HepG2 (cell line): ENCODE measurements around the gene IL17RC. TPM values are rescaled to one million over a fixed set of nuclear protein-coding genes. Genes with fewer than 3 reads are reported as not detected.

Experiments
- AHR ChIP-seq: IDR thresholded peaks from 2 replicates; pipeline ENCODE4 v1.6.1; 2018; ENCODE audit warnings: missing genetic modification reagents, missing compliant biosample characterization
- CAMTA2 ChIP-seq: sonication (generic); formaldehyde crosslinking; IDR thresholded peaks from 2 replicates; pipeline ENCODE4 v1.4.0; 2020; ENCODE audit warnings: mild to moderate bottlenecking, missing genetic modification reagents, borderline replicate concordance
- CBX1 ChIP-seq: IDR thresholded peaks from one replicate; pipeline ENCODE4 v1.6.1; 2016; ENCODE audit warnings: antibody characterized with exemption, low read depth
- DPF2 ChIP-seq: sonication (generic); formaldehyde crosslinking; IDR thresholded peaks from 2 replicates; pipeline ENCODE4 v1.4.0; 2020; ENCODE audit warnings: mild to moderate bottlenecking, low read depth, missing genetic modification reagents, borderline replicate concordance
- FOXP1 ChIP-seq, 2 experiments: fragments of 450-650 bp in 1 of 2; IDR thresholded peaks; 2 replicates each; pipeline ENCODE4 v1.6.1; 2017 to 2018; ENCODE audit warnings: antibody characterized with exemption in 1 of 2
- GPBP1L1 ChIP-seq: sonication (generic); formaldehyde crosslinking; IDR thresholded peaks from 2 replicates; pipeline ENCODE4 v1.5.0; 2020; ENCODE audit warnings: mild to moderate bottlenecking, missing genetic modification reagents
- HMG20A ChIP-seq: IDR thresholded peaks from 2 replicates; pipeline ENCODE4 v1.6.1; 2016; ENCODE audit warnings: borderline replicate concordance
- HOXA5 ChIP-seq: sonication (generic); formaldehyde crosslinking; IDR thresholded peaks from 2 replicates; pipeline ENCODE4 v1.4.0; 2020; ENCODE audit warnings: missing genetic modification reagents
- MLX ChIP-seq: IDR thresholded peaks from 2 replicates; pipeline ENCODE4 v1.6.1; 2016
- NCOA2 ChIP-seq: sonication (generic); formaldehyde crosslinking; IDR thresholded peaks from 2 replicates; pipeline ENCODE4 v1.8.0; 2022; ENCODE audit warnings: inconsistent platforms
- NPAS2 ChIP-seq: sonication (generic); formaldehyde crosslinking; IDR thresholded peaks from 2 replicates; pipeline ENCODE4 v1.8.0; 2022; ENCODE audit warnings: mild to moderate bottlenecking, missing genetic modification reagents, borderline replicate concordance
- RBM22 ChIP-seq: fragments of 200-400 bp; formaldehyde crosslinking; optimal IDR thresholded peaks from 2 replicates; pipeline ENCODE3; 2017; ENCODE audit warnings: mild to moderate bottlenecking, low read length, moderate library complexity
- SOX13 ChIP-seq, 3 experiments: fragments of 450-650 bp in 1 of 3; sonication (generic) in 1 of 3; formaldehyde crosslinking in 1 of 3; IDR thresholded peaks in 2 of 3; conservative IDR thresholded peaks in 1 of 3; 2 replicates each; pipeline versions ENCODE4 v1.5.0 to v1.6.1; 2016 to 2020; ENCODE audit warnings: antibody characterized with exemption in 1 of 3, mild to moderate bottlenecking in 1 of 3, missing compliant biosample characterization in 1 of 3, missing genetic modification reagents in 1 of 3, moderate library complexity in 1 of 3
- SRY ChIP-seq: sonication (generic); formaldehyde crosslinking; IDR thresholded peaks from 2 replicates; pipeline ENCODE4 v1.8.0; 2022; ENCODE audit warnings: mild to moderate bottlenecking, missing genetic modification reagents
- ZFP36L2 ChIP-seq: sonication (generic); formaldehyde crosslinking; IDR thresholded peaks from 2 replicates; pipeline ENCODE4 v1.4.0; 2020; ENCODE audit warnings: missing genetic modification reagents
- ZNF292 ChIP-seq: sonication (generic); formaldehyde crosslinking; IDR thresholded peaks from 2 replicates; pipeline ENCODE4 v1.8.1; 2022; ENCODE audit warnings: mild to moderate bottlenecking, low read depth, missing genetic modification reagents, borderline replicate concordance
- ZNF343 ChIP-seq: sonication (generic); formaldehyde crosslinking; IDR thresholded peaks from 2 replicates; pipeline ENCODE4 v1.4.0; 2020; ENCODE audit warnings: mild to moderate bottlenecking, missing genetic modification reagents
- ZNF460 ChIP-seq: sonication (generic); formaldehyde crosslinking; IDR thresholded peaks from 2 replicates; pipeline ENCODE4 v1.5.1; 2020; ENCODE audit warnings: missing genetic modification reagents, mild to moderate bottlenecking, borderline replicate concordance
- ZNF615 ChIP-seq: sonication (generic); formaldehyde crosslinking; IDR thresholded peaks from 2 replicates; pipeline ENCODE4 v1.5.0; 2020; ENCODE audit warnings: mild to moderate bottlenecking, missing genetic modification reagents, borderline replicate concordance
- ZNF713 ChIP-seq: sonication (generic); formaldehyde crosslinking; IDR thresholded peaks from 2 replicates; pipeline ENCODE4 v1.4.0; 2020; ENCODE audit warnings: mild to moderate bottlenecking, missing genetic modification reagents
- ZNF788 ChIP-seq: sonication (generic); formaldehyde crosslinking; IDR thresholded peaks from 2 replicates; pipeline ENCODE4 v1.5.0; 2020; ENCODE audit warnings: mild to moderate bottlenecking, missing genetic modification reagents, borderline replicate concordance
- polyA plus RNA-seq, 8 experiments: library from polyadenylated mRNA; depleted of rRNA in 3 of 8; stranded (reverse) in 7 of 8; unstranded in 1 of 8; fragments of >200 nt; fragmentation: Illumina TruSeq in 4 of 8; extraction: Trizol in 4 of 8; gene quantifications; 2 replicates each; pipeline versions ENCODE4 v1.2.1 to v1.2.3, GENCODE V29; 2011 to 2016; ENCODE audit warnings: low read depth in 4 of 8, missing spikeins in 1 of 8, mixed read lengths in 1 of 8; ENCODE audit not compliant: insufficient read depth in 1 of 8
- total RNA-seq, 5 experiments: library from RNA; depleted of rRNA; stranded (reverse); fragments of >200 nt; fragmentation: Illumina TruSeq; extraction: Trizol; gene quantifications; 2 replicates each; pipeline ENCODE4 v1.2.3, GENCODE V29; 2016; ENCODE audit warnings: low read depth in 1 of 5
- TF ChIP-seq, protein P1 (sequence below): sonication (generic); formaldehyde crosslinking; IDR thresholded peaks from 2 replicates; pipeline ENCODE4 v1.8.1; 2022; ENCODE audit warnings: low read depth, mild to moderate bottlenecking, missing genetic modification reagents
- TF ChIP-seq, protein P2 (sequence below): sonication (generic); formaldehyde crosslinking; IDR thresholded peaks from 2 replicates; pipeline ENCODE4 v1.9.0; 2021; ENCODE audit warnings: missing genetic modification reagents, borderline replicate concordance

The IL17RC gene
- total and polyA plus RNA-seq, 2 of the 13 experiments (the other 11 are each of a cell fraction or from before 2014, with no cell fraction given) = 20.7 to 24.0 TPM

GRCh38 chr3:9890249-9891071 is 26.4 kb upstream of the IL17RC start, which contains the start of gene JAGN1 (continued):
- TF ChIP-seq CBX1 (no peak), FOXP1 (IDR thresholded peaks at IDR 0.05) (no peak), FOXP1 (CRISPR knock-in tag; IDR thresholded peaks at IDR 0.05) (no peak; the same call in 1 of the 2 replicates), AHR (CRISPR knock-in tag) (peak; percentile 51; the same call in 1 of the 2 replicates), HMG20A (CRISPR knock-in tag) (0 out of 2 replicates have a peak, but pooled peaks have one; percentile 15), CAMTA2 (0 out of 2 replicates have a peak, but pooled peaks have one; percentile 43), ZNF788 (peak; percentile 86; the same call in 1 of the 2 replicates), ZNF713 (CRISPR knock-in tag) (0 out of 2 replicates have a peak, but pooled peaks have one; percentile 52), RBM22 (no peak), NPAS2 (CRISPR knock-in tag) (no peak), ZNF615 (CRISPR knock-in tag) (no peak; the same call in 1 of the 2 replicates), MLX (no peak), SOX13 (IDR thresholded peaks at IDR 0.05) (no peak), SOX13 (CRISPR knock-in tag; conservative IDR thresholded peaks at IDR 0.05 in 1 of 2, IDR thresholded peaks at IDR 0.05 in 1 of 2) (peak in 1 of 2 experiments; percentile 25; a peak in 2 of 4 replicates), DPF2 (CRISPR knock-in tag) (no peak), NCOA2 (CRISPR knock-in tag) (peak; percentile 58; the same call in 1 of the 2 replicates), ZNF343 (peak; percentile 83), SRY (CRISPR knock-in tag) (peak; percentile 97), HOXA5 (CRISPR knock-in tag) (peak; percentile 85), ZFP36L2 (no peak), ZNF292 (CRISPR knock-in tag) (no peak), GPBP1L1 (CRISPR knock-in tag) (no peak), ZNF460 (CRISPR knock-in tag) (no peak; the same call in 1 of the 2 replicates)
- TF ChIP-seq, protein P1, sequence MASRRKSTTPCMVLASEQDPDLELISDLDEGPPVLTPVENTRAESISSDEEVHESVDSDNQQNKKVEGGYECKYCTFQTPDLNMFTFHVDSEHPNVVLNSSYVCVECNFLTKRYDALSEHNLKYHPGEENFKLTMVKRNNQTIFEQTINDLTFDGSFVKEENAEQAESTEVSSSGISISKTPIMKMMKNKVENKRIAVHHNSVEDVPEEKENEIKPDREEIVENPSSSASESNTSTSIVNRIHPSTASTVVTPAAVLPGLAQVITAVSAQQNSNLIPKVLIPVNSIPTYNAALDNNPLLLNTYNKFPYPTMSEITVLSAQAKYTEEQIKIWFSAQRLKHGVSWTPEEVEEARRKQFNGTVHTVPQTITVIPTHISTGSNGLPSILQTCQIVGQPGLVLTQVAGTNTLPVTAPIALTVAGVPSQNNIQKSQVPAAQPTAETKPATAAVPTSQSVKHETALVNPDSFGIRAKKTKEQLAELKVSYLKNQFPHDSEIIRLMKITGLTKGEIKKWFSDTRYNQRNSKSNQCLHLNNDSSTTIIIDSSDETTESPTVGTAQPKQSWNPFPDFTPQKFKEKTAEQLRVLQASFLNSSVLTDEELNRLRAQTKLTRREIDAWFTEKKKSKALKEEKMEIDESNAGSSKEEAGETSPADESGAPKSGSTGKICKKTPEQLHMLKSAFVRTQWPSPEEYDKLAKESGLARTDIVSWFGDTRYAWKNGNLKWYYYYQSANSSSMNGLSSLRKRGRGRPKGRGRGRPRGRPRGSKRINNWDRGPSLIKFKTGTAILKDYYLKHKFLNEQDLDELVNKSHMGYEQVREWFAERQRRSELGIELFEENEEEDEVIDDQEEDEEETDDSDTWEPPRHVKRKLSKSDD = peak; percentile 91; the same call in 1 of the 2 replicates
- TF ChIP-seq, protein P2, sequence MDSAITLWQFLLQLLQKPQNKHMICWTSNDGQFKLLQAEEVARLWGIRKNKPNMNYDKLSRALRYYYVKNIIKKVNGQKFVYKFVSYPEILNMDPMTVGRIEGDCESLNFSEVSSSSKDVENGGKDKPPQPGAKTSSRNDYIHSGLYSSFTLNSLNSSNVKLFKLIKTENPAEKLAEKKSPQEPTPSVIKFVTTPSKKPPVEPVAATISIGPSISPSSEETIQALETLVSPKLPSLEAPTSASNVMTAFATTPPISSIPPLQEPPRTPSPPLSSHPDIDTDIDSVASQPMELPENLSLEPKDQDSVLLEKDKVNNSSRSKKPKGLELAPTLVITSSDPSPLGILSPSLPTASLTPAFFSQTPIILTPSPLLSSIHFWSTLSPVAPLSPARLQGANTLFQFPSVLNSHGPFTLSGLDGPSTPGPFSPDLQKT (CRISPR knock-in tag) = peak; percentile 20; the same call in 1 of the 2 replicates
